Aorta (tissue), 5 donors: ENCODE measurements around the gene SPG7. TPM values are rescaled to one million over a fixed set of nuclear protein-coding genes. Genes with fewer than 3 reads are reported as not detected.
A peak's percentile ranks its signal among the peaks of the same experiment; 100 is the strongest.

Experiments
- ATAC-seq: fragments of 200-7000 bp; cut with Tn5 transposase; one replicate; pipeline ENCODE4 v1.9.1; 2022; ENCODE audit warnings: moderate library complexity; ENCODE audit not compliant: low FRiP score
- DNase-seq, 2 donors: peaks; one replicate each; pipeline ENCODE4 v3.0.0-alpha.2; 2020
- H3K27ac ChIP-seq, 2 donors: one replicate each; pipeline ENCODE4 v1.5.1; 2013; ENCODE audit warnings: low read length in 2 of 2, mild to moderate bottlenecking in 2 of 2, moderate library complexity in 2 of 2, control low read depth in 1 of 2, inconsistent platforms in 1 of 2, low read depth in 1 of 2
- H3K27me3 ChIP-seq, 2 donors: one replicate each; pipeline ENCODE4 v1.6.1; 2013; ENCODE audit warnings: control low read depth in 1 of 2, low read length in 1 of 2, mild to moderate bottlenecking in 1 of 2, moderate library complexity in 1 of 2; ENCODE audit not compliant: insufficient read depth in 2 of 2, control insufficient read depth in 1 of 2
- H3K36me3 ChIP-seq, 2 donors: one replicate each; pipeline ENCODE4 v1.6.1; 2013; ENCODE audit warnings: control low read depth in 1 of 2, low read length in 1 of 2, mild to moderate bottlenecking in 1 of 2; ENCODE audit not compliant: insufficient read depth in 2 of 2, control insufficient read depth in 1 of 2
- H3K4me1 ChIP-seq, 2 donors: one replicate each; pipeline ENCODE4 v1.6.1; 2013; ENCODE audit warnings: low read length in 2 of 2, control low read depth in 1 of 2, mild to moderate bottlenecking in 1 of 2, moderate library complexity in 1 of 2; ENCODE audit not compliant: insufficient read depth in 2 of 2, control insufficient read depth in 1 of 2
- H3K4me3 ChIP-seq, 2 donors: one replicate each; pipeline ENCODE4 v1.5.1; 2013; ENCODE audit warnings: low read length in 2 of 2, control low read depth in 1 of 2, mild to moderate bottlenecking in 1 of 2
- H3K9me3 ChIP-seq: one replicate; pipeline ENCODE4 v1.6.1; 2013; ENCODE audit warnings: mild to moderate bottlenecking, low read length; ENCODE audit not compliant: control insufficient read depth
- WGBS, 2 donors: extraction: QIAGEN DNeasy Blood & Tissue Kit; methylation state at CpG; one replicate each; pipeline ENCODE4 v1.1.7; 2013; 5-methylcytosine and 5-hydroxymethylcytosine counted together
- intact Hi-C, 2 donors: fragments of 100-400 bp; cut with DNase I; formaldehyde crosslinking; loops; one replicate each; pipeline versions ENCODE4 v1.14.2 to v1.15.0; 2022
- polyA plus RNA-seq, 2 donors: library from polyadenylated mRNA; stranded (reverse); fragments of 200-250 nt; gene quantifications; one replicate each; pipeline ENCODE4 v1.2.3, GENCODE V29; 2013
- total RNA-seq, 2 donors: library from RNA; stranded (reverse); fragmentation: NEBNext Ultra II Directional; extraction: Animal tissue kit (Norgen Biotek cat#: 25700); gene quantifications; one replicate each; pipeline ENCODE4 v1.2.1, GENCODE V29; 2021
- donor health status: healthy with polysubstance abuse.
- donor health status: Bipolar disorder and iron deficiency.
- donor health status: DM: no; HTN: no; CAD: no.
- donor health status: DM: no; HTN: no; CAD: no.
- donor health status: DM: yes; HTN: yes; CAD: no.

Gene SPG7
- total and polyA plus RNA-seq, 4 donors, result 28.4 to 171 (median 100) TPM

GRCh38 chr16:89579351-89579750, 71.1 kb downstream of the SPG7 start:
- no peaks in the 10 kb centered on the region for H3K27me3 ChIP-seq

GRCh38 chr16:89581045-89581695, 73.0 kb downstream of the SPG7 start:
- H3K27ac ChIP-seq, result no peak overlapping the region
- H3K36me3 ChIP-seq, result no peaks in the 10 kb centered on the region
- H3K4me1 ChIP-seq, result no peaks in the 10 kb centered on the region
- intact Hi-C loops, result no loop called here
- no peak overlapping the region for H3K4me3 ChIP-seq
- DNase-seq, result no peak
- H3K27me3 ChIP-seq, result no peaks in the 10 kb centered on the region
- 75 to 76% methylated on average over 32 to 33 of the region's 33 CpGs for WGBS, 2 donors
- ATAC-seq, result no peak
- no peaks in the 10 kb centered on the region for H3K9me3 ChIP-seq

More at GRCh38 chr16:89579351-89579750, 71.1 kb downstream of the SPG7 start:
- H3K36me3 ChIP-seq, result no peaks in the 10 kb centered on the region
- ATAC-seq (no peak), DNase-seq (no peak)
- 89 to 90% methylated on average over 15 of the region's 15 CpGs for WGBS, 2 donors
- no peaks in the 10 kb centered on the region for H3K4me1 ChIP-seq
- intact Hi-C loops, result no loop called here
- H3K9me3 ChIP-seq, result no peaks in the 10 kb centered on the region
- no peak overlapping the region for H3K4me3 ChIP-seq
- H3K27ac ChIP-seq, result no peak overlapping the region

GRCh38 chr16:89581861-89582563, 73.8 kb downstream of the SPG7 start:
- Histone ChIP-seq H3K36me3 (no peaks in the 10 kb centered on the region), H3K4me1 (no peaks in the 10 kb centered on the region), H3K9me3 (no peaks in the 10 kb centered on the region), H3K27me3 (no peaks in the 10 kb centered on the region), H3K27ac (no peak overlapping the region), H3K4me3 (no peak overlapping the region)
- no peak for ATAC-seq
- WGBS, 2 donors, result 71 to 72% methylated on average over 15 of the region's 15 CpGs
- DNase-seq, result no peak
- intact Hi-C loops, result no loop called here

- no peaks in the 10 kb centered on the region for H3K27me3 ChIP-seq
- ATAC-seq, result no peak
- WGBS, 2 donors, result 92 to 95% methylated on average over 19 of the region's 19 CpGs
- H3K4me3 ChIP-seq, result no peak overlapping the region
- no peak overlapping the region for H3K27ac ChIP-seq
- H3K36me3 ChIP-seq, result no peaks in the 10 kb centered on the region
- DNase-seq, result no peak
- H3K9me3 ChIP-seq, result no peaks in the 10 kb centered on the region
- no peaks in the 10 kb centered on the region for H3K4me1 ChIP-seq
- intact Hi-C loops, result no loop called here
Observed at GRCh38 chr16:89582614-89583196, 74.5 kb downstream of the SPG7 start.

- Histone ChIP-seq H3K36me3 (no peaks in the 10 kb centered on the region), H3K4me3 (no peak overlapping the region), H3K4me1 (no peaks in the 10 kb centered on the region), H3K27ac (no peak overlapping the region), H3K9me3 (no peaks in the 10 kb centered on the region), H3K27me3 (no peaks in the 10 kb centered on the region)
- WGBS, 2 donors, result 89 to 90% methylated on average over 36 of the region's 36 CpGs
- peak; percentile 17 for ATAC-seq
- intact Hi-C loops, result no loop called here
- no peak for DNase-seq
Observed at GRCh38 chr16:89583197-89583894, 75.1 kb downstream of the SPG7 start.

- Histone ChIP-seq H3K27ac (no peak overlapping the region), H3K36me3 (no peaks in the 10 kb centered on the region), H3K9me3 (no peaks in the 10 kb centered on the region), H3K27me3 (no peaks in the 10 kb centered on the region), H3K4me3 (no peak overlapping the region), H3K4me1 (no peaks in the 10 kb centered on the region)
- 90% methylated on average over 47 to 49 of the region's 49 CpGs for WGBS, 2 donors
- intact Hi-C loops, result no loop called here
- DNase-seq (no peak), ATAC-seq (peak; percentile 52)
Observed at GRCh38 chr16:89583895-89584644, 75.9 kb downstream of the SPG7 start.

- Histone ChIP-seq H3K4me1 (no peaks in the 10 kb centered on the region), H3K27ac (no peak overlapping the region), H3K9me3 (no peaks in the 10 kb centered on the region), H3K36me3 (no peaks in the 10 kb centered on the region), H3K4me3 (no peak overlapping the region), H3K27me3 (no peaks in the 10 kb centered on the region)
- ATAC-seq (no peak), DNase-seq (no peak)
- WGBS, 2 donors, result 47 to 49% methylated on average over 25 of the region's 25 CpGs
- intact Hi-C loops, result no loop called here
Observed at GRCh38 chr16:89584768-89585549, 76.8 kb downstream of the SPG7 start.

GRCh38 chr16:89586218-89586617, 78.0 kb downstream of the SPG7 start:
- no peak overlapping the region for H3K4me3 ChIP-seq
- ATAC-seq (no peak), DNase-seq (no peak)
- H3K27ac ChIP-seq, result no peak overlapping the region
- H3K9me3 ChIP-seq, result no peaks in the 10 kb centered on the region
- H3K27me3 ChIP-seq, result no peaks in the 10 kb centered on the region
- no peaks in the 10 kb centered on the region for H3K36me3 ChIP-seq
- intact Hi-C loops, result no loop called here
- H3K4me1 ChIP-seq, result no peaks in the 10 kb centered on the region
- WGBS, 2 donors, result 75 to 84% methylated on average over 4 to 7 of the region's 7 CpGs
